H9 (cell line): Measurements from ENCODE around the gene TNFSF4. TPM values are rescaled to one million over a fixed set of nuclear protein-coding genes. Genes with fewer than 3 reads are reported as not detected.

Experiments
- DNase-seq: peaks from one replicate; pipeline ENCODE4 v3.0.0-alpha.2; 2017
- H2AFZ ChIP-seq: one replicate; pipeline ENCODE4 v1.6.1; 2013; ENCODE audit warnings: mild to moderate bottlenecking, low read length, control low read depth, moderate library complexity
- H2AK5ac ChIP-seq: 2 replicates; pipeline ENCODE4 v1.6.1; 2013; ENCODE audit warnings: low read length, control low read depth, mixed read lengths; ENCODE audit not compliant: insufficient read length
- H2BK120ac ChIP-seq: one replicate; pipeline ENCODE4 v1.6.1; 2013; ENCODE audit warnings: low read depth, mild to moderate bottlenecking, low read length, control low read depth, inconsistent platforms; ENCODE audit not compliant: poor library complexity, severe bottlenecking
- H2BK12ac ChIP-seq: 2 replicates; pipeline ENCODE4 v1.6.1; 2013; ENCODE audit warnings: low read length, control low read depth, mixed read lengths, low read depth; ENCODE audit not compliant: insufficient read length
- H2BK15ac ChIP-seq: 2 replicates; pipeline ENCODE4 v1.6.1; 2013; ENCODE audit warnings: low read depth, low read length, control low read depth
- H2BK20ac ChIP-seq: one replicate; pipeline ENCODE4 v1.6.1; 2013; ENCODE audit warnings: low read depth, mild to moderate bottlenecking, low read length, control low read depth, inconsistent platforms; ENCODE audit not compliant: poor library complexity, severe bottlenecking
- H2BK5ac ChIP-seq: 2 replicates; pipeline ENCODE4 v1.6.1; 2013; ENCODE audit warnings: low read length, control low read depth, mixed read lengths; ENCODE audit not compliant: insufficient read length
- H3K14ac ChIP-seq: 2 replicates; pipeline ENCODE4 v1.6.1; 2013; ENCODE audit warnings: low read length, control low read depth; ENCODE audit not compliant: insufficient read depth
- H3K18ac ChIP-seq: 2 replicates; pipeline ENCODE4 v1.6.1; 2013; ENCODE audit warnings: low read depth, mild to moderate bottlenecking, mixed read lengths, low read length, control low read depth; ENCODE audit not compliant: insufficient read length
- H3K23ac ChIP-seq: 2 replicates; pipeline ENCODE4 v1.6.1; 2013; ENCODE audit warnings: low read length, control low read depth, mixed read lengths, low read depth; ENCODE audit not compliant: insufficient read length
- H3K23me2 ChIP-seq: 2 replicates; pipeline ENCODE4 v1.6.1; 2013; ENCODE audit warnings: low read depth, mild to moderate bottlenecking, mixed read lengths, low read length, control low read depth; ENCODE audit not compliant: insufficient read length, poor library complexity, severe bottlenecking
- H3K27ac ChIP-seq: 2 replicates; pipeline ENCODE4 v1.5.1; 2013; ENCODE audit warnings: low read length, control low read depth, mixed read lengths, low read depth; ENCODE audit not compliant: insufficient read length
- H3K27me3 ChIP-seq: 2 replicates; pipeline ENCODE4 v1.6.1; 2013; ENCODE audit warnings: low read length, control low read depth, inconsistent platforms; ENCODE audit not compliant: insufficient read depth
- H3K4ac ChIP-seq: 2 replicates; pipeline ENCODE4 v1.6.1; 2013; ENCODE audit warnings: low read depth, mild to moderate bottlenecking, control low read depth, inconsistent platforms, low read length, moderate library complexity
- H3K4me1 ChIP-seq: 2 replicates; pipeline ENCODE4 v1.6.1; 2013; ENCODE audit warnings: low read length, control low read depth, inconsistent platforms; ENCODE audit not compliant: insufficient read depth
- H3K4me2 ChIP-seq: 2 replicates; pipeline ENCODE4 v1.6.1; 2013; ENCODE audit warnings: low read length, control low read depth, mixed read lengths; ENCODE audit not compliant: insufficient read length, insufficient read depth
- H3K56ac ChIP-seq: 2 replicates; pipeline ENCODE4 v1.6.1; 2013; ENCODE audit warnings: low read depth, mild to moderate bottlenecking, mixed read lengths, low read length, control low read depth; ENCODE audit not compliant: insufficient read length
- H3K79me1 ChIP-seq: 2 replicates; pipeline ENCODE4 v1.6.1; 2013; ENCODE audit warnings: low read depth, mild to moderate bottlenecking, moderate library complexity, low read length, control low read depth, inconsistent platforms; ENCODE audit not compliant: insufficient read depth, poor library complexity, severe bottlenecking
- H3K79me2 ChIP-seq: 2 replicates; pipeline ENCODE4 v1.6.1; 2013; ENCODE audit warnings: low read length, control low read depth, inconsistent platforms; ENCODE audit not compliant: insufficient read depth
- H3K9ac ChIP-seq: 2 replicates; pipeline ENCODE4 v1.6.1; 2013; ENCODE audit warnings: low read length, control low read depth, mixed read lengths; ENCODE audit not compliant: insufficient read length; ENCODE audit errors: extremely low read depth
- H3K9me3 ChIP-seq: one replicate; pipeline ENCODE4 v1.6.1; 2013; ENCODE audit warnings: low read depth, low read length, inconsistent platforms; ENCODE audit not compliant: control insufficient read depth
- H3T11ph ChIP-seq: one replicate; pipeline ENCODE4 v1.6.1; 2013; ENCODE audit warnings: mild to moderate bottlenecking, low read length, control low read depth, inconsistent platforms
- H4K20me1 ChIP-seq: one replicate; pipeline ENCODE4 v1.6.1; 2013; ENCODE audit not compliant: control insufficient read depth, insufficient read length, insufficient read depth
- H4K5ac ChIP-seq: 2 replicates; pipeline ENCODE4 v1.6.1; 2013; ENCODE audit warnings: low read depth, mild to moderate bottlenecking, mixed read lengths, low read length, control low read depth; ENCODE audit not compliant: insufficient read length
- H4K8ac ChIP-seq: replicated peaks from 2 replicates; pipeline ENCODE4 v1.6.1; 2013; ENCODE audit warnings: low read length, control low read depth, mixed read lengths, low read depth; ENCODE audit not compliant: insufficient read length
- H4K91ac ChIP-seq: 2 replicates; pipeline ENCODE4 v1.6.1; 2013; ENCODE audit warnings: low read depth, mild to moderate bottlenecking, moderate library complexity, mixed read lengths, low read length, control low read depth; ENCODE audit not compliant: insufficient read length
- H3K27ac Mint-ChIP-seq, 3 experiments: 2 replicates in 2 of 3; 3 replicates in 1 of 3; pipeline ENCODE4 v1.8.0; 2020 to 2021; ENCODE audit warnings: mixed read lengths in 3 of 3, mild to moderate bottlenecking in 1 of 3, moderate library complexity in 1 of 3
- H3K27me3 Mint-ChIP-seq: 2 replicates; pipeline ENCODE4 v1.8.0; 2021; ENCODE audit warnings: low read depth, mild to moderate bottlenecking, moderate library complexity, mixed read lengths
- H3K36me3 Mint-ChIP-seq, 3 experiments: 2 replicates in 2 of 3; 3 replicates in 1 of 3; pipeline ENCODE4 v1.8.0; 2020 to 2021; ENCODE audit warnings: low read depth in 3 of 3, mixed read lengths in 3 of 3; ENCODE audit not compliant: insufficient read depth in 1 of 3
- H3K4me1 Mint-ChIP-seq, 2 experiments: 2 replicates each; pipeline ENCODE4 v1.8.0; 2020; ENCODE audit warnings: mixed read lengths in 2 of 2
- H3K4me3 Mint-ChIP-seq, 2 experiments: 2 replicates in 1 of 2; 3 replicates in 1 of 2; pipeline ENCODE4 v1.8.0; 2020 to 2021; ENCODE audit warnings: mild to moderate bottlenecking in 2 of 2, mixed read lengths in 2 of 2, moderate library complexity in 1 of 2
- H3K9me3 Mint-ChIP-seq, 2 experiments: 2 replicates in 1 of 2; 3 replicates in 1 of 2; pipeline ENCODE4 v1.8.0; 2020; ENCODE audit warnings: mild to moderate bottlenecking in 2 of 2, mixed read lengths in 2 of 2, moderate library complexity in 1 of 2
- WGBS: extraction: QIAGEN DNeasy Blood & Tissue Kit; methylation state at CpG from one replicate; pipeline ENCODE4 v1.1.7; 2013; ENCODE audit warnings: missing lambda C conversion rate, low lambda C conversion rate, mixed read lengths; ENCODE audit not compliant: insufficient read length; ENCODE audit errors: extremely low coverage; 5-methylcytosine and 5-hydroxymethylcytosine counted together
- long read RNA-seq: library from polyadenylated mRNA; unstranded; transcript quantifications from one replicate; pipeline ENCODE4 v2.0.0, GENCODE V29; 2020
- total RNA-seq: library from RNA; stranded (reverse); gene quantifications from 2 replicates; pipeline ENCODE4 v1.2.1, GENCODE V29; 2021
- TF ChIP-seq, protein P1 (sequence below): fragments of 200-600 bp; sonication (generic); conservative IDR thresholded peaks from 3 replicates; pipeline ENCODE4 v1.8.0; 2021; ENCODE audit warnings: antibody characterized with exemption, mild to moderate bottlenecking

Gene TNFSF4, protein sequence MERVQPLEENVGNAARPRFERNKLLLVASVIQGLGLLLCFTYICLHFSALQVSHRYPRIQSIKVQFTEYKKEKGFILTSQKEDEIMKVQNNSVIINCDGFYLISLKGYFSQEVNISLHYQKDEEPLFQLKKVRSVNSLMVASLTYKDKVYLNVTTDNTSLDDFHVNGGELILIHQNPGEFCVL
- total RNA-seq, result 0.28 and 0.29 TPM in 2 replicates
- long read RNA-seq, result 0 reads

DNA sequence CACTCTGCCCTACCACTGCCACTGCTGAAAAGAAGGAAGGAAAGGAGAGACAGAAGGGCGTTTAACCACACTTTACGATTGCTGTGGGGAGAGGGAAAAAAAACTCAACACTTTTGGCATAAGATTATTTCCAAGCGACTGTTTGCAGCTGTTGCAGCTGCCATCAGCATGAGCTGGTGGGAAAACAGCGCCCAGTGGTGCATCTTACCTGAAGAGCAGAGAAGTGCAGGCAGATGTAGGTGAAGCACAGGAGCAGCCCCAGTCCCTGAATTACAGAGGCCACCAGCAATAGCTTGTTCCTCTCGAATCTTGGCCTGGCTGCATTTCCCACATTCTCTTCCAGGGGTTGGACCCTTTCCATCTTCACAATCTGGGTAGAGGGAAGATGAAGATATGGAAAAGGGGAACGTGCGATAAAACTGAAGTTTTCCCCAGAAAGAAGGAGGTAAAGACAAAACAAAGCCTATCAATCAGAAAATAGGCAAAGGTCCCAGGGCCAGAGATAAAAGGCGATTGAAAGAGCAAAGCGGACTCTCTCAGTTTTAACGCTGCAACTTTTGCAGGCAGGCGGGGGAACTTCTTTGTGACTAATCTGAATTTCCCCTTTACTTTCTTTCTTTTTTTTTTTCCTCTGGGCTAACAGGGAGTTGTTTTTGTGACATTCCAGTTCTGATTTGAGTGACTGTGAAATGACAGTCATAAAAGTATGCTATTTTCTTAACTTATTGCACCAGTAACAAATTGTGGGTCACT, at the start of gene TNFSF4:
Gene TNFSF4 (minus strand): TSS at position 516 of the 753 bp plus-strand sequence. CDS start 155 bp downstream, at position 361.
- Histone ChIP-seq H3K56ac (no peak within 1 kb of the TSS), H3K79me1 (no peaks in the 10 kb centered on the region), H3K18ac (no peak within 1 kb of the TSS), H2BK15ac (no peak within 1 kb of the TSS), H3K9ac (no peak within 1 kb of the TSS), H2BK20ac (no peak within 1 kb of the TSS), H2AFZ (no peak within 1 kb of the TSS), H3K9me3 (no peaks in the 10 kb centered on the region), H3T11ph (no peak within 1 kb of the TSS), H3K4ac (no peak within 1 kb of the TSS), H3K27ac (no peak within 1 kb of the TSS), H4K5ac (no peak within 1 kb of the TSS), H2BK12ac (no peak within 1 kb of the TSS), H4K91ac (no peak within 1 kb of the TSS), H4K20me1 (no peaks in the 10 kb centered on the region), H3K23ac (no peak within 1 kb of the TSS), H3K4me2 (no peak within 1 kb of the TSS), H3K4me1 (peaks cover 1% of the 10 kb centered on the region; the same call in 1 of the 2 replicates), H2AK5ac (no peak within 1 kb of the TSS), H3K27me3 (peaks cover 11% of the 10 kb centered on the region; the same call in 1 of the 2 replicates), H3K23me2 (no peaks in the 10 kb centered on the region), H3K79me2 (no peaks in the 10 kb centered on the region), H2BK120ac (no peak within 1 kb of the TSS), H4K8ac (no peak within 1 kb of the TSS), H3K14ac (no peak within 1 kb of the TSS), H2BK5ac (no peak within 1 kb of the TSS)
- no peaks in the 10 kb centered on the region; a peak in 1 of 5 replicates for H3K9me3 Mint-ChIP-seq
- H3K27me3 Mint-ChIP-seq, result peaks cover 65% of the 10 kb centered on the region
- DNase-seq, result no peak
- WGBS, result no CpG with 5 or more reads among the region's 11 CpGs
- H3K27ac Mint-ChIP-seq, result peak within 1 kb of the TSS in 1 of 3 experiments; percentile 5; a peak in 1 of 7 replicates
- TF ChIP-seq, protein P1, sequence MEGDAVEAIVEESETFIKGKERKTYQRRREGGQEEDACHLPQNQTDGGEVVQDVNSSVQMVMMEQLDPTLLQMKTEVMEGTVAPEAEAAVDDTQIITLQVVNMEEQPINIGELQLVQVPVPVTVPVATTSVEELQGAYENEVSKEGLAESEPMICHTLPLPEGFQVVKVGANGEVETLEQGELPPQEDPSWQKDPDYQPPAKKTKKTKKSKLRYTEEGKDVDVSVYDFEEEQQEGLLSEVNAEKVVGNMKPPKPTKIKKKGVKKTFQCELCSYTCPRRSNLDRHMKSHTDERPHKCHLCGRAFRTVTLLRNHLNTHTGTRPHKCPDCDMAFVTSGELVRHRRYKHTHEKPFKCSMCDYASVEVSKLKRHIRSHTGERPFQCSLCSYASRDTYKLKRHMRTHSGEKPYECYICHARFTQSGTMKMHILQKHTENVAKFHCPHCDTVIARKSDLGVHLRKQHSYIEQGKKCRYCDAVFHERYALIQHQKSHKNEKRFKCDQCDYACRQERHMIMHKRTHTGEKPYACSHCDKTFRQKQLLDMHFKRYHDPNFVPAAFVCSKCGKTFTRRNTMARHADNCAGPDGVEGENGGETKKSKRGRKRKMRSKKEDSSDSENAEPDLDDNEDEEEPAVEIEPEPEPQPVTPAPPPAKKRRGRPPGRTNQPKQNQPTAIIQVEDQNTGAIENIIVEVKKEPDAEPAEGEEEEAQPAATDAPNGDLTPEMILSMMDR, result no peak
- H3K36me3 Mint-ChIP-seq, result no peaks in the 10 kb centered on the region
- H3K4me3 Mint-ChIP-seq, result no peak within 1 kb of the TSS
- H3K4me1 Mint-ChIP-seq, result peaks cover 20 to 25% of the 10 kb centered on the region in 2 experiments
